Adipose tissue (tissue), 3 donors: ENCODE measurements around the gene PARD3. TPM values are rescaled to one million over a fixed set of nuclear protein-coding genes. Genes with fewer than 3 reads are reported as not detected.
"Not testable (repeated sequence)": the region's sequence is repeated elsewhere in the genome, so short reads cannot be mapped to it uniquely, and the experiment has no call there.

Experiments
- H3K27ac ChIP-seq: one replicate; pipeline ENCODE4 v1.5.1; 2013; ENCODE audit warnings: low read depth, low read length
- WGBS, 3 donors: extraction: QIAGEN DNeasy Blood & Tissue Kit; methylation state at CpG; one replicate each; pipeline ENCODE4 v1.1.7; 2013; 5-methylcytosine and 5-hydroxymethylcytosine counted together
- polyA plus RNA-seq, 3 donors: library from polyadenylated mRNA; stranded (reverse); fragments of 200-250 nt; gene quantifications; one replicate each; pipeline ENCODE4 v1.2.3, GENCODE V29; 2013
- donor health status: healthy with polysubstance abuse.
- donor health status: Bipolar disorder and iron deficiency.
- donor health status: healthy.

Gene PARD3
- polyA plus RNA-seq, result 10 to 100 TPM; 11.2 to 20.6 (median 17.2) TPM

- H3K27ac ChIP-seq, result peak within 1 kb of the TSS; percentile 77
- 0% methylated on average over 40 to 71 of the region's 82 CpGs for WGBS, 3 donors
Measured at GRCh38 chr10:34815185-34816084, at the start of gene PARD3. PARD3 (minus strand) TSS chr10:34815296; CDS start chr10:34814995, 301 bp downstream.

DNA sequence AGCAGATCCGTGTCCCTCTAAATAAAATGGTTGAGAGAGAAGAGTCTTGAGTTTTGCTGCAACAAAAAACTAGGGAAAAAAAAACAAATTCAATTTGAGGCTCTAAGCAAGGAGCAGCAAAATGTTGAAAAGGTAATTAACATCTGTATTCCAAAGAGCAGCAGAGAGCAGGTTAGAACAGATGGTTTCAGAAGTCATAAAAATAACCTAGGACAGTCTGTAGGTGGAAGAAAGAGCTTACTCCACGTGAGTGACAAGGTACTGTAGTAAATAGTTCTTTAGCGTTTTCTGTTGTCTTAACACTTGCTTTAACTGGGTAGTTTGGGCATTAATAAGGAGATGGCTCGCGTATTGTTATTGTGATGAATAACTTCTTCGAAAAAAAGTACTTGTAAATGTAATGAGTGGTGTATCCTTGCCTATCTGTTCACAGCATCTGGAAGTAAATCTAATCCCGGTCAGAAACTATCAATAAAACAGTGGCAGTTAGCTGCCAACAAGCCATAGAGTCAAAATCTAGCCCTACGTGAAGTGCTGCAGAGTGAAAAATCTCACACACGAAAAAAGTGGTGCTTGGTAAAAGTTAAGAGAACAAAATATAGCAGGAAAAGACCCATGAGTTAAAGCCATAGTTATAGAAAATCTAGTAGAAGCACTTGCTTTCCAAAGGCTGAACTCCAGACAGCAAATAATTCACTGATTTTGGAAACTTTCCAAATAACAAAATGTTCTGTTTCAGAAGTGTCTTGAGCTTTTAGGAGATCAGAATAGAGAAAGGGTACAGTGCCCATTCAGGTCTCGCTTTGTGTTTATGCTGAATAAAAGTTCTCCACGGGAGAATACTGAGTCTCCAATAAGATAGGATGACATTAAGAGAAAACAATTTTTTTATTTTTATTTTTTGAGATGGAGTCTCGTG is 49.3 kb upstream of the PARD3 start:
- H3K27ac ChIP-seq, result no peak overlapping the region
- WGBS, 3 donors, result 53 to 59% (median 54%) methylated on average over 12 of the region's 12 CpGs

- H3K27ac ChIP-seq, result no peak overlapping the region
- WGBS, 3 donors, result 65 to 97% (median 81%) methylated on average over 3 of the region's 3 CpGs
Measured at GRCh38 chr10:34862892-34863291, 47.8 kb upstream of the PARD3 start.

DNA sequence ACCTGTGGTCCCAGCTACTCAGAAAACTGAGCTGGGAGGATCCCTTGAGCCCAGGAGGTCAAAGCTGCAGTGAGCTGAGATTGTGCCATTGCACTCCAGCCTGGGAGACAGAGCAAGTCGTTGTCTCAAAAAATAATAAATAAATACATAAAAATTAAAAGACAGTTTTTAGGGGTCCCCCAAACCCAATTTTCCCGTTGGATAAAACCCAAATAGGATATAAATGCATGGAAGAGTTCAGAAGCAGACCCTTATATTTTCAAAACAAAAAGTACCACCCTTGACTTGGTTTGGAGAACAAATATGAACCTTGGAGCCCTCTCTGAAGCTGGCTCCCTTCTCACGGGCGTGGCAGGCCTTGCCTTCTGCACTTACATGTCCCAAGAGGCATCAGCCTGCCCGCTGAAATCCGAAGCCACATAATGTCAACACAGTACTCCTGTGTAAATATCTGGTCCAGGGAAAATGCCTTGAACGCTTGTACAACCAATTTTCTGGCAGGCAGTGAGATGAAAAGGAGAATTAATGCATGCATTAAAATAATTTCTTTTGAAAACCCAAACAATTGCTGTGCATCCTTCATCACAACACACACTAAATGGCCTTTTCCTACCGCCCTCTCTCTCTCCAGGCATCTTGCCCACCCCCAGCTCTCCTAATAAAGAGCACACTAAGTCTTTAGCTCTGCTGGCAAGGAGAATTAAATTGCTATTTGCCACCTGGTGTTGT is 46.4 kb upstream of the PARD3 start:
- H3K27ac ChIP-seq, result no peak overlapping the region
- WGBS, 3 donors, result 53 to 70% (median 63%) methylated on average over 8 of the region's 8 CpGs

- H3K27ac ChIP-seq, result no peak overlapping the region
Measured at GRCh38 chr10:34859170-34859569, 44.1 kb upstream of the PARD3 start.

DNA sequence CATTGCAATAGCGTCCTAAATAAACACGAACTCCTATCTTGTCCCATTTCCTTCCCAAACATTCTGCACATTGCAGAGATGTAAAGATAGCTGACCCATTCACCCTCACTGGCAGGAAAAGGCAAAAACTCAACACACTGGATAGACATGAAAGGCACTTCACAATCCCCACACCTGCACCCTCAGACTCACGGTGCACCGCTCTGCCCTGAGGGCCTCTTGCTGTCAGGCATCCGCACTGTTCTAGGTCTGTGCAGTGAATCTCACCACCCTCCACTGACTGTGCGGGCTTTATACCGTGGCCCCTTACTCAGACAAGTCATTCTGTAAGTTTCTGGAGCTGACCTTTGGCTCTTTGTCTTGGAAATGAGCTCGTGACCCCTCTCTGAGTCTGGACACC is 42.9 kb upstream of the PARD3 start:
- H3K27ac ChIP-seq, result no peak overlapping the region
- 74 to 79% (median 77%) methylated on average over 8 of the region's 8 CpGs for WGBS, 3 donors

GRCh38 chr10:34854147-34854601 is 39.1 kb upstream of the PARD3 start:
- WGBS, 3 donors, result 18 to 33% (median 21%) methylated on average over 6 of the region's 6 CpGs
- no peak overlapping the region for H3K27ac ChIP-seq

- WGBS, 3 donors, result 79 to 82% (median 81%) methylated on average over 4 of the region's 4 CpGs
- no peak overlapping the region for H3K27ac ChIP-seq
Measured at GRCh38 chr10:34853357-34853756, 38.3 kb upstream of the PARD3 start.

DNA sequence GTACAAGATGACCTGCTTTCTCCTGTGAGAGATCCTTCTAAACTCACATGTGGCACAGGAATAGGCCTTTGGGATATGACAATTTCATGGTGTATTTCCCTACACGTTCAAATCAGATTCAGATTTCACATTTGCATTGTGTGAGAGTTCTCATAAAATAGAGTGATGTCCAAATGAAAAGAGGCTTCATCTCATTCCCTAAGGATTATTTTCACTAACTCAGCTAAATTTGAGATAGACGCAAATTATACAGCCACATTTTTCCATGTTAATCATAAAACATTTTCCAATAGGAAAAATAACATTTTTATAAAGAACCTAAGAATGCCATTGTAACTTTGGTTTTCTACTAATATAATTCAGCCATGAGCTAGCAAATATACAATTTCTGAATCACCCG is 35.5 kb upstream of the PARD3 start:
- no peak overlapping the region for H3K27ac ChIP-seq
- 74 to 90% (median 74%) methylated on average over 3 of the region's 3 CpGs for WGBS, 3 donors

- WGBS, 3 donors, result 87 to 95% (median 94%) methylated on average over 1 of the region's 1 CpG
- H3K27ac ChIP-seq, result no peak overlapping the region
Measured at GRCh38 chr10:34850036-34850435, 34.9 kb upstream of the PARD3 start.

GRCh38 chr10:34845070-34845469 is 30.0 kb upstream of the PARD3 start:
- 66 to 86% (median 74%) methylated on average over 2 of the region's 2 CpGs for WGBS, 3 donors
- no peak overlapping the region for H3K27ac ChIP-seq

DNA sequence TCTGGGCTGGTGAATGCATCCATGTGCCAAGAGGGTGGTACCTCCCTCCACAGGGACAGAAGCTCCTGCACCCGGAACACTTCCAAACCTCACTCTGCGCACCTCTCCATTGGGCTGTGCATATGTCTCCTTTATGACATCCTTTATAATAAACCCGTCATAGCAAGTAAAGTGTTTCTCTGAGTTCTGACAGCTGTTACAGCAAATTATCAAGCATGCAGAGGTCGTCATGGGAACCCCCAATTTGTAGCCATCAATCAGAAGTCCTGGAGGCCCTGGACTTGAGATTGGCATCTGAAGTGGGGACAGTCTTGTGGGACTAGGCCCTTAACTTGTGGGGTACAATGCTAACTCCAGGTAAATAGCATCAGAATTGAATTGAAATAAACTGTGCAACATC is 29.4 kb upstream of the PARD3 start:
- WGBS, 3 donors, result 84 to 87% (median 85%) methylated on average over 4 of the region's 4 CpGs
- no peak overlapping the region for H3K27ac ChIP-seq

DNA sequence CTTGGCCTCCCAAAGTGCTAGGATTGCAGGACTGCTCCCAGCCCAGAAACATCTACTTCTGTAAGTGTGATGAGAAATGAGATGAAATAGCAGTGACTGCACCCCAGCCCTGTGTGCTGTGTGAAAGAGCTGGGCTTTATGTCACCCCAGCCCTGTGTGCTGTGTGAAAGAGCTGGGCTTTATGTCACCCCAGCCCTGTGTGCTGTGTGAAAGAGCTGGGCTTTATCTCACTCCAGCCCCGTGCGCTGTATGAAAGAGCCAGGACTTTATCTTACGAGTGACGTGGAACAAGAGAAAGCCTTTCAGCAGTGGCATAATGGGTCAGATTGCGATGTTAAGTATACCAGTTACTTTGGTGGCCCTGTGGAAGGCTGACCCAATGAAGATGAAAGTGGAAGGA is 28.4 kb upstream of the PARD3 start:
- not testable (repeated sequence) for H3K27ac ChIP-seq
- WGBS, 3 donors, result 75 to 95% (median 92%) methylated on average over 5 of the region's 5 CpGs

DNA sequence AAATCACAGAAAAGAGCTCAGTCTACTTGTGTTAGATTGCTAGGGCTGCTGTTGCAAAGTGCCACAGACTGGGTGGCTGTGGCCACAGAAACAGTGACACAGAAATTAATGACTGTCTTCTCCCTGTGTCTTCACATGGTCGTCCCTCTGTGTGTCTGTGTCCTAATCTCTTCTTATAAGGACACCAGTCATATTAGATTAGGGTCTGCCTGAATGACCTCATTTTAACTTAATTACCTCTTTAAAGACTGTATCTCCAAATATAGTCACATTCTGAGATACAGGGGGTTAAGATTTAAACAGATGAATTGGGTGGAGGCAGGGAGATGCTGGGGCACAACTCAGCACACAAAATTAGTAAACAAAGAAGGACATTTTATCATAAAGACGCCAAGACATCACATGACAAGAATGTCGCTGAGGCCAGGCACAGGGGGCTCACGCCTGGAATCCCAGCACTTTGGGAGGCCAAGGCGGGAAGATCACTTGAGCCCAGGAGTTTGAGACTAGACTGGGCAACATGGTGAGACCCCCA is 23.3 kb upstream of the PARD3 start:
- WGBS, 3 donors, result 77 to 85% (median 82%) methylated on average over 5 of the region's 5 CpGs
- H3K27ac ChIP-seq, result no peak overlapping the region

- no peak overlapping the region for H3K27ac ChIP-seq
- WGBS, 3 donors, result 88 to 90% (median 90%) methylated on average over 8 of the region's 8 CpGs
Measured at GRCh38 chr10:34835908-34836508, 20.9 kb upstream of the PARD3 start.

DNA sequence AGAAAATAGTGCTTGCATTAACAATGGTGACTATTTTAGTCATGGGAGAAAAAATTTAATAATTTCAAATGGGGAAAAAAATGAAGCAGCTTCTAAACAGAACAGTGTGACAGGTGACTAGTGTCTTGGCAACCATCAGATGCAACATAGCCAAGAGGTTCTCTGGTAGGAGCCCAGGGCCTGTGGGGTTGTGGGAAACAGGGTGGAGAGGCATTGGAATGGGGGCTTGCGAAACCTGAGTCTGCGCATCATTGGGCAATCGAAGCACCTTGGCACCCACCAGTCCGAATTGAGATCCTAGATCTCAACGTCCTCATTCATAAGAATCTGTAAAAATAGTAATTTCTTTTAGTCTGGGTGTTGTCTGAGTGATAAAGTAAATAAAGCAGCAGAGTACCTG is 19.2 kb upstream of the PARD3 start:
- no peak overlapping the region for H3K27ac ChIP-seq
- WGBS, 3 donors, result 78 to 84% (median 78%) methylated on average over 5 of the region's 5 CpGs

- no peak overlapping the region for H3K27ac ChIP-seq
- WGBS, 3 donors, result 19 to 36% (median 20%) methylated on average over 13 of the region's 13 CpGs
Measured at GRCh38 chr10:34830217-34830822, 15.2 kb upstream of the PARD3 start.
